ENCODE results near the gene EGF. TPM values are rescaled to one million over a fixed set of nuclear protein-coding genes. Genes with fewer than 3 reads are reported as not detected.
A peak's percentile ranks its signal among the peaks of the same experiment; 100 is the strongest.

EGF gene
- total RNA-seq, 2 experiments from 2014 or later: not detected

- no peak for DNase-seq
- no peak overlapping the region for H3K27ac Mint-ChIP-seq
- H3K4me1 Mint-ChIP-seq (ENCODE audit: low read depth): peaks cover 8% of the 10 kb centered on the region
- H3K9me3 Mint-ChIP-seq: no peaks in the 10 kb centered on the region
- CTCF ChIA-PET: no interaction called here
- H3K36me3 Mint-ChIP-seq (ENCODE audit: low read depth): no peaks in the 10 kb centered on the region
- intact Hi-C loops (cut with micrococcal nuclease): no loop called here
- no peak overlapping the region for H3K4me3 Mint-ChIP-seq
- H3K27me3 Mint-ChIP-seq (ENCODE audit: low read depth): peaks cover 19% of the 10 kb centered on the region
These were observed 77.9 kb downstream of the EGF start for GRCh38 chr4:109990261-109991257.

DNA sequence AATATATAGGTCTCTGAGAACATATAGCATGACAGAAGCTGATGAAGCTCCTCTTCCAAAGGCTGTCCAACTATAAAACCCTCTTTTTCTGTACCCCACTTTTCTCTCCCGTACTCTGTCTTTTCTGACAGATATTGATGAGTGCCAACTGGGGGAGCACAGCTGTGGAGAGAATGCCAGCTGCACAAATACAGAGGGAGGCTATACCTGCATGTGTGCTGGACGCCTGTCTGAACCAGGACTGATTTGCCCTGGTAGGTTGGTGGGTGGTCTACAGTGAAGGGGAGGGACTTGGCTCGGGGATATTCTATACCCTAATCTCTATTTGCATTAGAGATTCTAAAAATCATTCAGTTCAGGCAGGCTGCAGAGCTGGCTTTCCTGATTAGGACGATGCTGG, 80.4 kb downstream of the EGF start:
- H3K4me1 Mint-ChIP-seq (ENCODE audit: low read depth): peaks cover 8% of the 10 kb centered on the region
- CTCF ChIA-PET: interaction anchor here (1.8 to 2.6 kb wide), 2 partner anchors 13 to 521 kb away, joined by 6 to 9 read pairs; no protein-coding TSS in a partner anchor
- intact Hi-C loops (cut with micrococcal nuclease): no loop called here
- no peak overlapping the region for H3K4me3 Mint-ChIP-seq
- no peak for DNase-seq
- no peak overlapping the region for H3K27ac Mint-ChIP-seq
- H3K27me3 Mint-ChIP-seq (ENCODE audit: low read depth): peaks cover 17% of the 10 kb centered on the region
- H3K9me3 Mint-ChIP-seq: no peaks in the 10 kb centered on the region
- H3K36me3 Mint-ChIP-seq (ENCODE audit: low read depth): no peaks in the 10 kb centered on the region

GRCh38 chr4:109994415-109994827, 81.7 kb downstream of the EGF start:
- DNase-seq: no peak
- Mint-ChIP-seq H3K9me3 (no peaks in the 10 kb centered on the region), H3K4me1 (ENCODE audit: low read depth) (peaks cover 8% of the 10 kb centered on the region), H3K4me3 (no peak overlapping the region), H3K36me3 (ENCODE audit: low read depth) (no peaks in the 10 kb centered on the region), H3K27me3 (ENCODE audit: low read depth) (peaks cover 14% of the 10 kb centered on the region), H3K27ac (no peak overlapping the region)
- CTCF ChIA-PET: interaction anchor here (1.8 to 2.6 kb wide), 2 partner anchors 12 to 520 kb away, joined by 6 to 9 read pairs; no protein-coding TSS in a partner anchor
- intact Hi-C loops (cut with micrococcal nuclease): no loop called here

DNA sequence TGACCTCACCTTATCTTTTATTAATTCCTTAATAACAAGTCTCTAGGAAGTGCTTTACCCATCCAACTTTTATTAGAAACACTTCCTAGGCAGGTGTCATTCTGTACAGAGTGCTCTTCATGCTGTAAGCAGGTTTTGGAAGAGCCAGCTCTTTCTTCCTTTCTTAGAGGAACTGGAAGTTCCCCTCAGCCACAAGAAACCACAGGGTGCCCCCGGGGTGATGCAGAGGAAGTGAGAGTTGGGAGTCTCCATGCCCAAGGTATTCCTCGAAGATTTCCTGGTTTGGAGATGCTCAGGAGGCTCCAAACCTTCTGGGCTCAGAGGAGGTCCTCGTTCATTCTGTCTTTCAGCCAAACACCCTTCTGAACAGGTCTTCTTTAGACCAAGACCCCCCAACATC, 83.8 kb downstream of the EGF start:
- Mint-ChIP-seq H3K4me3 (no peak overlapping the region), H3K9me3 (no peaks in the 10 kb centered on the region), H3K36me3 (ENCODE audit: low read depth) (no peaks in the 10 kb centered on the region), H3K27ac (no peak overlapping the region), H3K4me1 (ENCODE audit: low read depth) (peaks cover 8% of the 10 kb centered on the region), H3K27me3 (ENCODE audit: low read depth) (peaks cover 12% of the 10 kb centered on the region)
- CTCF ChIA-PET: interaction anchor here (0.6 to 15.6 kb wide), 3 partner anchors 259 to 572 kb away, joined by 3 to 371 read pairs (median 6); no protein-coding TSS in a partner anchor
- intact Hi-C loops (cut with micrococcal nuclease): loop anchor here (5.0 kb wide), 1 partner anchor 574 kb away; no protein-coding TSS in a partner anchor
- DNase-seq: no peak

DNA sequence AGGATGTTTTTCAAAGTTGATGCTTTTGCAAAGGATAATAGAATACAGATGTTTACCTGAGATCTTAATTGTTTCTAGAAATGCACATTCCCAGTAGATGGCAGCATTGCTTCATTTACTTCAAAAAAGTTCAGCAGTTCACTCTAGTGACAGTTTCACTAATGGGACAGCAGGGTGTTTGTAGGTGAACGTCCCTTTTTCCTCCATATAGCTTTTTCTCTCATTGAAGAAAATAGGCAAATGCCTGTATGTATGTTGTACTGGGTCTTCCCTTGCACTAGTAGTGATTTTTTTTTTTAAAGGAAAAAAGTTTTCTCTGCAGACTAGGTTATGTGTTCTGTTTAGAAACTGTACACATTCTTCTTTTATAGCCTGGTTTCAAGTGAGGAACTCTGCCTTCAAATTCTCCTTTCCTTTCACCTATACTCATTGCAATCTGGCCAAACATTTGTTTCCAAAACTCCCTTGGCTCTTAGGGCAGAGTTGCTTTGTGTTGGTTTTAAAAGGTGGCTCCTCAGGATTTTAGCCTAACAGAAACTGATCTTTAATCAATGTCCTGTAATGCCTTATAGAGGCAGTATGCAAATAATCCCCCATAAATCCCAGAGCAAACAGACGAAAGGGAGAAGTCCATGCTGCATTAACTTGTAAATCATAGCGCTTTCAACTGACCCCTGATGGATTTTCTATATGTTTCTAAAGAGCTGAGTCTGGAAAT, 86.3 kb downstream of the EGF start:
- H3K27ac Mint-ChIP-seq: no peak overlapping the region
- no peaks in the 10 kb centered on the region for H3K9me3 Mint-ChIP-seq
- peaks cover 10% of the 10 kb centered on the region for H3K27me3 Mint-ChIP-seq (ENCODE audit: low read depth)
- H3K4me3 Mint-ChIP-seq: no peak overlapping the region
- peak; percentile 17 for DNase-seq
- H3K36me3 Mint-ChIP-seq (ENCODE audit: low read depth): no peaks in the 10 kb centered on the region
- peaks cover 8% of the 10 kb centered on the region for H3K4me1 Mint-ChIP-seq (ENCODE audit: low read depth)
- CTCF ChIA-PET: interaction anchor here (0.6 to 15.6 kb wide), 13 partner anchors 9 to 1046 kb away, joined by 3 to 371 read pairs (median 3); no protein-coding TSS in a partner anchor
- intact Hi-C loops (cut with micrococcal nuclease): loop anchor here (1.0 to 5.0 kb wide), 2 partner anchors 517 to 577 kb away; no protein-coding TSS in a partner anchor

- peaks cover 11% of the 10 kb centered on the region for H3K27me3 Mint-ChIP-seq (ENCODE audit: low read depth)
- no peak overlapping the region for H3K27ac Mint-ChIP-seq
- H3K9me3 Mint-ChIP-seq: no peaks in the 10 kb centered on the region
These were observed 86.9 kb downstream of the EGF start for GRCh38 chr4:109999585-109999912.

GRCh38 chr4:110002326-110002725, 89.6 kb downstream of the EGF start:
- intact Hi-C loops (cut with micrococcal nuclease): loop anchor here (10.0 kb wide), 1 partner anchor 1282 kb away; no protein-coding TSS in a partner anchor
- Mint-ChIP-seq H3K36me3 (ENCODE audit: low read depth) (no peaks in the 10 kb centered on the region), H3K4me3 (no peak overlapping the region), H3K27ac (no peak overlapping the region), H3K4me1 (ENCODE audit: low read depth) (peaks cover 3% of the 10 kb centered on the region), H3K9me3 (no peaks in the 10 kb centered on the region), H3K27me3 (ENCODE audit: low read depth) (peaks cover 3% of the 10 kb centered on the region)
- CTCF ChIA-PET: interaction anchor here (1.1 to 15.6 kb wide), 3 partner anchors 21 to 512 kb away, joined by 3 to 371 read pairs (median 5); no protein-coding TSS in a partner anchor
- no peak for DNase-seq

More at GRCh38 chr4:109999585-109999912, 86.9 kb downstream of the EGF start:
- peaks cover 3% of the 10 kb centered on the region for H3K4me1 Mint-ChIP-seq (ENCODE audit: low read depth)
- intact Hi-C loops (cut with micrococcal nuclease): loop anchor here (5.0 kb wide), 1 partner anchor 577 kb away; no protein-coding TSS in a partner anchor
- H3K36me3 Mint-ChIP-seq (ENCODE audit: low read depth): no peaks in the 10 kb centered on the region
- no peak overlapping the region for H3K4me3 Mint-ChIP-seq
- no peak for DNase-seq
- CTCF ChIA-PET: interaction anchor here (0.5 to 15.6 kb wide), 6 partner anchors 8 to 515 kb away, joined by 3 to 371 read pairs (median 3); no protein-coding TSS in a partner anchor

DNA sequence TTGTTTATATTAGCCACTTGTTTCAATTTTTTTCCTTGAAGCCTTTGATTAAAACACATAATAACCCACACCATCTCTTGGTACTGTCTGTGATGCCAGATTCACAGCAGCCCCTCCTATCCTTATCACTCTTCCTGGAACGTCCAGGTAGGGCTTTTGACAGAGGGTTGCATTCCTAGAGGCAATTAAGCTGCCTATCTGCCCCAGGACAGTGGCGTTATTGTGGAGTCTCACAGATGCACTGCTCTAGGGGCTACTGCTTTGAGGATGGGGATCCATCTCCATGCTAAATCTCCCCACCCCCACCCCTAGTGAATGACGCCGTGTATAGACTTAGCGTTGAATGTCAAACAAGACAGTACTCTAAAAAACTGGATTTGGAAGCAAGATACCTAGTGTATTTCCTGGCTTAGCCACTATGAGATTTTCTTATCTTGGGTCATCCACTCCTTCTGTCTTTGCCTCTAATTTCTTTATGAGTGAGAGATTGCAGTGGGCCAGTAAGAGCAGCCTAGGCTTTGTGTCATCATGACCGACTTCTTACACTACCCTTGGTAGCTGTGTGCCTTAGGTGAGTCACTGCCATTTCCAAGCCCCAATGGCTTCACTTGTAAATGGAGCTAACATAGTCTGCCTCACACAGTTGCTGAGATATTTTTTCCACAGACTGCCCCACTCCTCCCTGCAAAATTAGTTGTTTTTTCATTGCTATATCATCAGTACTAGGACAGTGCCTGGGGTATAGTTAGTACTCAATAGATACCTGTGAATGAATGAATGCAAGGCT, 90.9 kb downstream of the EGF start:
- CTCF ChIA-PET: interaction anchor here (1.1 to 15.6 kb wide), 2 partner anchors 38 to 511 kb away, joined by 3 to 371 read pairs; no protein-coding TSS in a partner anchor
- DNase-seq: no peak
- Mint-ChIP-seq H3K27ac (no peak overlapping the region), H3K4me1 (ENCODE audit: low read depth) (peaks cover 8% of the 10 kb centered on the region), H3K27me3 (ENCODE audit: low read depth) (peaks cover 3% of the 10 kb centered on the region), H3K9me3 (no peaks in the 10 kb centered on the region), H3K4me3 (no peak overlapping the region), H3K36me3 (ENCODE audit: low read depth) (no peaks in the 10 kb centered on the region)
- intact Hi-C loops (cut with micrococcal nuclease): loop anchor here (2.0 to 10.0 kb wide), 3 partner anchors 47 to 1281 kb away; no protein-coding TSS in a partner anchor

DNA sequence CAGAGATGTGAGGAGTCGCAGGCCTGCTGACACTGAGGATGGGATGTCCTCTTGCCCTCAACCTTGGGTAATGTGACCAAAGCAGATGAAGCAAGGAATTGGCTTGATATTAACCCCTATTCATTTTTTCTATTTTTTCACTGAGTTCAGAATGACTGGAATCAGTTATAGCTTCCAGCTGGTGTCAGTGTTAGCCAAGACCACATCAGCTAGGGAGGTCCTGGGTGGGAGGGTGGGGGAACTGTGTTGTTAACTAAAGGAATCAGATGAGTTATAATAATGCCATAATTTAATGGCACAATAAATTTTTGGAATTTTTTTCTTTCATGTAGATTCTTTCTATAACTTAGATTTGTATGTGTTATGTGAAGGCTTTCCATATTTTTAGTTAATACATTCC, 91.9 kb downstream of the EGF start:
- no peaks in the 10 kb centered on the region for H3K36me3 Mint-ChIP-seq (ENCODE audit: low read depth)
- peaks cover 3% of the 10 kb centered on the region for H3K27me3 Mint-ChIP-seq (ENCODE audit: low read depth)
- intact Hi-C loops (cut with micrococcal nuclease): loop anchor here (2.0 to 10.0 kb wide), 3 partner anchors 46 to 1280 kb away; no protein-coding TSS in a partner anchor
- no peak overlapping the region for H3K4me3 Mint-ChIP-seq
- no peak for DNase-seq
- H3K9me3 Mint-ChIP-seq: no peaks in the 10 kb centered on the region
- CTCF ChIA-PET: interaction anchor here (0.6 to 15.6 kb wide), 8 partner anchors 21 to 510 kb away, joined by 3 to 371 read pairs (median 3); no protein-coding TSS in a partner anchor
- H3K4me1 Mint-ChIP-seq (ENCODE audit: low read depth): peaks cover 8% of the 10 kb centered on the region
- no peak overlapping the region for H3K27ac Mint-ChIP-seq

- no peak for DNase-seq
- H3K27me3 Mint-ChIP-seq (ENCODE audit: low read depth): peaks cover 3% of the 10 kb centered on the region
- H3K36me3 Mint-ChIP-seq (ENCODE audit: low read depth): no peaks in the 10 kb centered on the region
- no peak overlapping the region for H3K4me3 Mint-ChIP-seq
- CTCF ChIA-PET: interaction anchor here (0.6 to 15.6 kb wide), 15 partner anchors 12 to 529 kb away, joined by 3 to 371 read pairs (median 3); partner anchors contain the start of gene ENPEP
- H3K4me1 Mint-ChIP-seq (ENCODE audit: low read depth): peaks cover 8% of the 10 kb centered on the region
- H3K27ac Mint-ChIP-seq: no peak overlapping the region
- no peaks in the 10 kb centered on the region for H3K9me3 Mint-ChIP-seq
- intact Hi-C loops (cut with micrococcal nuclease): loop anchor here (1.0 to 10.0 kb wide), 8 partner anchors 45 to 1279 kb away; partner anchors contain the start of gene ELOVL6
These were observed 92.9 kb downstream of the EGF start for GRCh38 chr4:110005461-110006056.

GRCh38 chr4:110007217-110007616, 94.5 kb downstream of the EGF start:
- CTCF ChIA-PET: interaction anchor here (1.0 to 15.6 kb wide), 5 partner anchors 10 to 507 kb away, joined by 3 to 371 read pairs (median 7); no protein-coding TSS in a partner anchor
- Mint-ChIP-seq H3K27ac (no peak overlapping the region), H3K4me3 (no peak overlapping the region), H3K36me3 (ENCODE audit: low read depth) (no peaks in the 10 kb centered on the region), H3K4me1 (ENCODE audit: low read depth) (peaks cover 8% of the 10 kb centered on the region), H3K9me3 (no peaks in the 10 kb centered on the region), H3K27me3 (ENCODE audit: low read depth) (peaks cover 5% of the 10 kb centered on the region)
- DNase-seq: no peak
- intact Hi-C loops (cut with micrococcal nuclease): loop anchor here (5.0 to 10.0 kb wide), 3 partner anchors 190 to 1278 kb away; partner anchors contain the start of gene ELOVL6
